Heart right ventricle (tissue), 16 donors: Measurements from ENCODE around the gene EML4. TPM values are rescaled to one million over a fixed set of nuclear protein-coding genes. Genes with fewer than 3 reads are reported as not detected.
"Not testable (repeated sequence)": the region's sequence is repeated elsewhere in the genome, so short reads cannot be mapped to it uniquely, and the experiment has no call there.

Experiments
- ATAC-seq, 8 donors: fragments of 200-7000 bp; cut with Tn5 transposase; one replicate each; pipeline ENCODE4 v1.9.1; 2020; ENCODE audit warnings: mild to moderate bottlenecking in 8 of 8, moderate library complexity in 8 of 8, moderate number of reproducible peaks in 1 of 8
- DNase-seq, 2 donors: peaks; one replicate each; pipeline ENCODE4 v3.0.0-alpha.2; 2020
- H3K27ac ChIP-seq, 10 donors: fragments of 200-600 bp; sonication (generic) in 2 of 10; one replicate each; pipeline versions ENCODE4 v1.5.0 to v1.8.0; 2020 to 2022; ENCODE audit warnings: mild to moderate bottlenecking in 3 of 10
- H3K27me3 ChIP-seq, 7 donors: fragments of 200-600 bp; one replicate each; pipeline ENCODE4 v1.8.0; 2021 to 2022; ENCODE audit warnings: mild to moderate bottlenecking in 2 of 7
- H3K36me3 ChIP-seq, 9 donors: fragments of 200-600 bp; sonication (generic) in 1 of 9; one replicate each; pipeline versions ENCODE4 v1.5.0 to v1.8.0; 2020 to 2022; ENCODE audit warnings: mild to moderate bottlenecking in 2 of 9
- H3K4me1 ChIP-seq, 9 donors: fragments of 200-600 bp; sonication (generic) in 1 of 9; one replicate each; pipeline versions ENCODE4 v1.5.0 to v1.8.0; 2020 to 2022; ENCODE audit warnings: mild to moderate bottlenecking in 4 of 9
- H3K4me3 ChIP-seq, 10 donors: fragments of 200-600 bp; sonication (generic) in 2 of 10; one replicate each; pipeline versions ENCODE4 v1.5.0 to v1.8.0; 2020 to 2022; ENCODE audit warnings: mild to moderate bottlenecking in 7 of 10, moderate library complexity in 2 of 10
- H3K9me3 ChIP-seq, 11 donors: fragments of 200-600 bp in 10 of 11; sonication (generic) in 2 of 11; one replicate each; pipeline versions ENCODE4 v1.5.0 to v1.8.0; 2013 to 2022; ENCODE audit warnings: mild to moderate bottlenecking in 2 of 11, control low read depth in 1 of 11, moderate library complexity in 1 of 11
- WGBS, 2 donors: extraction: QIAGEN DNeasy Blood & Tissue Kit; methylation state at CpG; one replicate each; pipeline ENCODE4 v1.1.7; 2013; ENCODE audit warnings: inconsistent platforms in 1 of 2; 5-methylcytosine and 5-hydroxymethylcytosine counted together
- intact Hi-C, 10 donors: fragments of 100-400 bp; cut with DNase I; formaldehyde crosslinking; loops; one replicate each; pipeline versions ENCODE4 v1.11.1 to v1.14.2; 2022
- polyA plus RNA-seq, 2 donors: library from polyadenylated mRNA; stranded (reverse); fragments of 200-250 nt; gene quantifications; one replicate each; pipeline ENCODE4 v1.2.3, GENCODE V29; 2013
- total RNA-seq, 10 donors: library from RNA; stranded (reverse); fragmentation: NEBNext Ultra II Directional in 3 of 10; extraction: Animal tissue kit (Norgen Biotek cat#: 25700) in 3 of 10; gene quantifications; one replicate each; pipeline versions ENCODE4 v1.2.1 to v1.2.4, GENCODE V29; 2021 to 2023
- TF ChIP-seq, protein P1 (sequence below), 9 donors: fragments of 200-600 bp; sonication (generic) in 2 of 9; IDR thresholded peaks; one replicate each; pipeline versions ENCODE4 v1.5.0 to v1.8.0; 2021 to 2022; ENCODE audit warnings: antibody characterized with exemption in 9 of 9, mild to moderate bottlenecking in 5 of 9, moderate library complexity in 1 of 9
- donor health status: Arrhythmogenic right ventricular cardiomyopathy.
- donor health status: ischemic (EF 13 %, LVEDD 7.1; RV severe dilation, severe dysfunction).
- donor health status: healthy with polysubstance abuse.
- donor health status: DM: no; HTN: yes; CAD: no.
- donor health status: DM: no; HTN: no; CAD: no.
- donor health status: ischemic (EF 25% LVEDD 6.9; RV normal size, moderate dysfunction).
- donor health status: ischemic (EF 25% LVEDD 5.7; RV mildly dilated, moderate dysfunction).
- donor health status: healthy.
- donor health status: DM: yes; HTN: yes; CAD: no.
- donor health status: Ischemic cardiomyopathy.
- donor health status: ischemic (EF 35%, LVEDD 5.7; RV mildly dilated, moderate dysfunction).
- donor health status: nonischemic (EF 11% LVEDD 7.7; RV severe dilation, severe dysfunction).
- donor health status: DM: yes; HTN: yes; CAD: no.
- donor health status: PGD.
- donor health status: ischemic (EF 29% LVEDD 5.4; RV normal size, mild dysfunction).
- donor health status: nonischemic (EF 23%, LVEDD 6.1; RV moderate dilation, normal function).

The EML4 gene
- total and polyA plus RNA-seq, 12 donors, result 2.9 to 17.2 (median 5.8) TPM

- TF ChIP-seq, protein P1, sequence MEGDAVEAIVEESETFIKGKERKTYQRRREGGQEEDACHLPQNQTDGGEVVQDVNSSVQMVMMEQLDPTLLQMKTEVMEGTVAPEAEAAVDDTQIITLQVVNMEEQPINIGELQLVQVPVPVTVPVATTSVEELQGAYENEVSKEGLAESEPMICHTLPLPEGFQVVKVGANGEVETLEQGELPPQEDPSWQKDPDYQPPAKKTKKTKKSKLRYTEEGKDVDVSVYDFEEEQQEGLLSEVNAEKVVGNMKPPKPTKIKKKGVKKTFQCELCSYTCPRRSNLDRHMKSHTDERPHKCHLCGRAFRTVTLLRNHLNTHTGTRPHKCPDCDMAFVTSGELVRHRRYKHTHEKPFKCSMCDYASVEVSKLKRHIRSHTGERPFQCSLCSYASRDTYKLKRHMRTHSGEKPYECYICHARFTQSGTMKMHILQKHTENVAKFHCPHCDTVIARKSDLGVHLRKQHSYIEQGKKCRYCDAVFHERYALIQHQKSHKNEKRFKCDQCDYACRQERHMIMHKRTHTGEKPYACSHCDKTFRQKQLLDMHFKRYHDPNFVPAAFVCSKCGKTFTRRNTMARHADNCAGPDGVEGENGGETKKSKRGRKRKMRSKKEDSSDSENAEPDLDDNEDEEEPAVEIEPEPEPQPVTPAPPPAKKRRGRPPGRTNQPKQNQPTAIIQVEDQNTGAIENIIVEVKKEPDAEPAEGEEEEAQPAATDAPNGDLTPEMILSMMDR (IDR thresholded peaks at IDR 0.05), result no peak
- ATAC-seq, result no peak
- 90 to 92% methylated on average over 11 of the region's 11 CpGs for WGBS, 2 donors
Measured at GRCh38 chr2:42371611-42372473, 202.7 kb downstream of the EML4 start.

DNA sequence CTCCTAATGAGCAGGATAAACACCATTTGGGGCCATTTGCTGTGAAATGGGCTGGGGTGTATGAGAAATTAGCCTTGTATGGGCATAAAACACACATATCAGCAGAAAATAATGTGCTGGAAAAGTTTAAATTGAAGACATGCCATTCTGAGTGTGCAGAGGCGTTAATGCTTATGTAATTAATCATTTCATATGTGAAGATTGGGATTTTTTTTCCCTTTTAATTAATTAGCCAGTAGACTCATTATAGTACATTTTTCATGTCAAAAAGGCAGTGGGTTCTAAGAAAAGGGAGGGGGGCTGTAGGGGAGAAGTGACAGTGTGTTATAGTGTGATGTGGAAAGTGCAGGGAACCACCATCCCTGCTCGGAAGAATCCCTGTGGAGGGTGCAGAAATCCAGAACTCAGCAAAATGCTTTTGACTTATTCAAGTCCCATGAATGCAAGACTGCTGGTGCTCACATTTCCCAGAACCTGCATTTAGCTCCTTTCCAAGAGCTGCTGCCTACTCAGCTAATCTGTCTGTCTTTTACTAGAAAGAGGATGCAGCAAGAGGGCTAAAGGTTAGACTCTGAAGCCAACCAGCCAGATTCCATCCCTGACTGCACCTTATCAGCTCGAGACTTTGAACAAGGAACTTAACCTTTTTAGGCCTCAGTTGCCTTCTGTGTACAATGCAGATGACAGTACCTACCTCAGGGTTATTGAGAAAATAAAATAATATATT, 203.5 kb downstream of the EML4 start:
- H3K27me3 ChIP-seq, result no peaks in the 10 kb centered on the region
- intact Hi-C loops, result no loop called here
- H3K27ac ChIP-seq, result no peak overlapping the region
- TF ChIP-seq, protein P1 (IDR thresholded peaks at IDR 0.05), result no peak
- H3K36me3 ChIP-seq, result no peaks in the 10 kb centered on the region
- H3K9me3 ChIP-seq, result no peaks in the 10 kb centered on the region
- DNase-seq, result no peak
- H3K4me3 ChIP-seq, result no peak overlapping the region
- ATAC-seq, result no peak
- H3K4me1 ChIP-seq, result peaks cover 0 to 22% (median 5%) of the 10 kb centered on the region in 9 donors
- WGBS, 2 donors, result 56 to 75% methylated on average over 3 of the region's 3 CpGs

More at GRCh38 chr2:42371611-42372473, 202.7 kb downstream of the EML4 start:
- Histone ChIP-seq H3K36me3 (no peaks in the 10 kb centered on the region), H3K4me3 (no peak overlapping the region), H3K27ac (no peak overlapping the region), H3K4me1 (peaks cover 0 to 27% (median 5%) of the 10 kb centered on the region in 9 donors), H3K9me3 (no peaks in the 10 kb centered on the region), H3K27me3 (no peaks in the 10 kb centered on the region)
- intact Hi-C loops, result no loop called here
- no peak for DNase-seq

GRCh38 chr2:42376758-42377157, 207.6 kb downstream of the EML4 start:
- intact Hi-C loops, result no loop called here
- ATAC-seq, result no peak
- TF ChIP-seq, protein P1 (IDR thresholded peaks at IDR 0.05), result no peak
- no peaks in the 10 kb centered on the region for H3K9me3 ChIP-seq
- H3K27ac ChIP-seq, result no peak overlapping the region
- peaks cover 0 to 3% (median 0%) of the 10 kb centered on the region in 7 donors for H3K27me3 ChIP-seq
- no peaks in the 10 kb centered on the region for H3K4me1 ChIP-seq
- WGBS, 2 donors, result 68 to 77% methylated on average over 7 of the region's 7 CpGs
- no peak overlapping the region for H3K4me3 ChIP-seq
- no peaks in the 10 kb centered on the region for H3K36me3 ChIP-seq
- no peak for DNase-seq

DNA sequence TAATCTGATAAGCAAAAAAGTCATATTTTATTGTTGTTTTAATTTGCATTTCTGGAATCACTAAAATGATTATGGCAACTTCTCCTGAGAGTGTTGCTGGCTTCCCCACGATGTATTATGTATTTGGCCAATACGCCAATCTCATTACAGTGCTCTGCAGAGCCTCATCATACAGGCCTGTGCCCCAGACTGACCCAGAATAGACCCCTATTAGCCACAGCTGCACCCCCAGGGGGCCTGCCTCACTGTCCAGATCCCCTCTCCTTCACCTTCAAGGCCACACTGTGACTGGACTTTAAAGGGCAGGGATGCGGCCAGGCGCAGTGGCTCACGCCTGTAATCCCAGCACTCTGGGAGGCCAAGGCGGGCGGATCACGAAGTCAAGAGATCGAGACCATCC, 209.3 kb downstream of the EML4 start:
- no peak overlapping the region for H3K4me3 ChIP-seq
- peaks cover 0 to 3% (median 0%) of the 10 kb centered on the region in 7 donors for H3K27me3 ChIP-seq
- TF ChIP-seq, protein P1 (IDR thresholded peaks at IDR 0.05), result no peak
- DNase-seq, result no peak
- H3K9me3 ChIP-seq, result no peaks in the 10 kb centered on the region
- ATAC-seq, result no peak
- intact Hi-C loops, result no loop called here
- no peaks in the 10 kb centered on the region for H3K4me1 ChIP-seq
- H3K36me3 ChIP-seq, result no peaks in the 10 kb centered on the region
- 94 to 97% methylated on average over 9 of the region's 9 CpGs for WGBS, 2 donors
- no peak overlapping the region for H3K27ac ChIP-seq

- H3K36me3 ChIP-seq, ATAC-seq, DNase-seq, H3K4me1 ChIP-seq, H3K4me3 ChIP-seq, H3K27ac ChIP-seq, H3K9me3 ChIP-seq, H3K27me3 ChIP-seq, intact Hi-C loops: not testable (repeated sequence)
- 94 to 95% methylated on average over 7 of the region's 7 CpGs for WGBS, 2 donors
Measured at GRCh38 chr2:42380026-42380425, 210.9 kb downstream of the EML4 start.
